AG04450 (cell line): ENCODE results near the gene COL27A1. TPM values are rescaled to one million over a fixed set of nuclear protein-coding genes. Genes with fewer than 3 reads are reported as not detected.

Source experiments
- CTCF ChIA-PET: fragments of 300-600, 350-600 bp; formaldehyde crosslinking; extraction: SDS; loops from one replicate; lab custom pipeline; 2022; ENCODE audit warnings: antibody characterized with exemption, inconsistent platforms; lab: Charles Lee
- POLR2A ChIA-PET: fragments of 350-600 bp; formaldehyde crosslinking; extraction: SDS; loops from one replicate; lab custom pipeline; 2021; ENCODE audit warnings: antibody characterized with exemption, inconsistent platforms; lab: Yijun Ruan, JAX
- DNase-seq: peaks from one replicate; pipeline ENCODE4 v3.0.0-alpha.2; 2011; ENCODE audit warnings: low read depth, low spot score
- H3K27ac ChIP-seq: one replicate; pipeline ENCODE4 v1.5.1; 2012; ENCODE audit warnings: low read depth, low read length, control low read depth
- H3K27me3 ChIP-seq: one replicate; pipeline ENCODE4 v1.6.0; 2012; ENCODE audit warnings: low read length; ENCODE audit not compliant: control insufficient read depth, insufficient read depth
- H3K4me3 ChIP-seq: 2 replicates; pipeline ENCODE4 v1.5.1; 2011; ENCODE audit warnings: mild to moderate bottlenecking, low read depth, low read length, control low read depth
- H3K9me3 ChIP-seq: 2 replicates; pipeline ENCODE4 v1.5.1; 2012; ENCODE audit warnings: low read length; ENCODE audit not compliant: control insufficient read depth, insufficient read depth
- CTCF ChIP-seq: IDR thresholded peaks from 2 replicates; pipeline ENCODE4 v1.5.1; 2011; ENCODE audit warnings: low read depth, low read length, control low read depth, inconsistent platforms
- polyA plus RNA-seq: library from polyadenylated mRNA; depleted of rRNA; stranded (reverse); fragments of >200 nt; gene quantifications from 2 replicates; pipeline ENCODE4 v1.2.3, GENCODE V29; 2011

COL27A1 gene
- polyA plus RNA-seq, 1 experiment: 8.5 TPM

GRCh38 chr9:114206221-114206789 lies 51.0 kb downstream of the COL27A1 start:
- no peak overlapping the region for H3K4me3 ChIP-seq
- DNase-seq: no peak
- TF ChIP-seq CTCF: no peak
- CTCF ChIA-PET: no interaction called here
- H3K27ac ChIP-seq: no peak overlapping the region
- no peaks in the 10 kb centered on the region; the same call in 1 of the 2 replicates for H3K9me3 ChIP-seq
- no peaks in the 10 kb centered on the region for H3K27me3 ChIP-seq
- POLR2A ChIA-PET: interaction anchor here (0.7 kb wide), 1 partner anchor 12 kb away, joined by 3 read pairs; no protein-coding TSS in a partner anchor

GRCh38 chr9:114207034-114207810 lies 51.9 kb downstream of the COL27A1 start:
- Histone ChIP-seq H3K27me3 (no peaks in the 10 kb centered on the region), H3K4me3 (no peak overlapping the region), H3K9me3 (no peaks in the 10 kb centered on the region; the same call in 1 of the 2 replicates), H3K27ac (peak overlapping the region; percentile 21)
- CTCF ChIA-PET: no interaction called here
- no peak for TF ChIP-seq CTCF
- DNase-seq: no peak
- POLR2A ChIA-PET: interaction anchor here (0.7 kb wide), 1 partner anchor 11 kb away, joined by 3 read pairs; no protein-coding TSS in a partner anchor

GRCh38 chr9:114207845-114208244 lies 52.5 kb downstream of the COL27A1 start:
- POLR2A ChIA-PET: no interaction called here
- DNase-seq: no peak
- Histone ChIP-seq H3K27me3 (no peaks in the 10 kb centered on the region), H3K9me3 (no peaks in the 10 kb centered on the region; the same call in 1 of the 2 replicates), H3K4me3 (no peak overlapping the region), H3K27ac (no peak overlapping the region)
- CTCF ChIA-PET: no interaction called here
- TF ChIP-seq CTCF: no peak

GRCh38 chr9:114209151-114209550 lies 53.8 kb downstream of the COL27A1 start:
- ChIA-PET CTCF (no interaction called here), POLR2A (no interaction called here)
- Histone ChIP-seq H3K27me3 (no peaks in the 10 kb centered on the region), H3K27ac (no peak overlapping the region), H3K9me3 (no peaks in the 10 kb centered on the region; the same call in 1 of the 2 replicates), H3K4me3 (no peak overlapping the region)
- TF ChIP-seq CTCF: no peak
- DNase-seq: no peak

- Histone ChIP-seq H3K27me3 (no peaks in the 10 kb centered on the region), H3K9me3 (no peaks in the 10 kb centered on the region; the same call in 1 of the 2 replicates), H3K27ac (no peak overlapping the region), H3K4me3 (no peak overlapping the region)
- CTCF ChIA-PET: no interaction called here
- TF ChIP-seq CTCF: no peak
- POLR2A ChIA-PET: no interaction called here
- DNase-seq: no peak
Observed at GRCh38 chr9:114210136-114210535, 54.8 kb downstream of the COL27A1 start.
